ENCODE results near the gene ABR. TPM values are rescaled to one million over a fixed set of nuclear protein-coding genes. Genes with fewer than 3 reads are reported as not detected.

Gene ABR
- total RNA-seq, 1 experiment from 2014 or later: 78.3 TPM

GRCh38 chr17:1010586-1010985 is 169.2 kb downstream of the ABR start:
- H3K9me3 Mint-ChIP-seq (ENCODE audit: unreplicated experiment): no peaks in the 10 kb centered on the region
- BruUV-seq (replicated peaks): no TSS peak
- Histone ChIP-seq H3K27me3 (replicated peaks; ENCODE audit: control insufficient read depth, insufficient read depth, low read length) (no peaks in the 10 kb centered on the region), H3K4me3 (ENCODE audit: low read depth, low read length) (no peak overlapping the region), H3K36me3 (ENCODE audit: control insufficient read depth, insufficient read depth, low read length) (peaks cover 1% of the 10 kb centered on the region; the same call in 1 of the 2 replicates), H3K9me3 (no peaks in the 10 kb centered on the region), H3K4me1 (peaks cover 9% of the 10 kb centered on the region)
- ChIA-PET POLR2A (no interaction called here), CTCF (interaction anchor here (1.7 kb wide), 1 partner anchor 46 kb away, joined by 6 read pairs; no protein-coding TSS in a partner anchor)
- no peak overlapping the region for H3K4me3 Mint-ChIP-seq (ENCODE audit: unreplicated experiment)
- intact Hi-C loops (cut with micrococcal nuclease; ENCODE audit: unreplicated experiment): no loop called here
- no peak for TF ChIP-seq CTCF (IDR thresholded peaks at IDR 0.05; ENCODE audit: insufficient read depth in 1 of 2, low read depth in 1 of 2, low read length in 1 of 2, severe bottlenecking in 1 of 2, unreplicated experiment in 1 of 2)
- H3K4me1 Mint-ChIP-seq (ENCODE audit: low read depth, unreplicated experiment): peaks cover 1% of the 10 kb centered on the region
- H3K27me3 Mint-ChIP-seq (ENCODE audit: insufficient read depth, unreplicated experiment): no peaks in the 10 kb centered on the region
- DNase-seq: no peak
- H3K36me3 Mint-ChIP-seq (ENCODE audit: insufficient read depth, unreplicated experiment): peaks cover 20% of the 10 kb centered on the region
- H3K27ac Mint-ChIP-seq (ENCODE audit: unreplicated experiment): no peak overlapping the region

GRCh38 chr17:1010086-1010450 is 169.7 kb downstream of the ABR start:
- Mint-ChIP-seq H3K27ac (ENCODE audit: unreplicated experiment) (no peak overlapping the region), H3K4me3 (ENCODE audit: unreplicated experiment) (no peak overlapping the region), H3K9me3 (ENCODE audit: unreplicated experiment) (no peaks in the 10 kb centered on the region), H3K27me3 (ENCODE audit: insufficient read depth, unreplicated experiment) (no peaks in the 10 kb centered on the region), H3K4me1 (ENCODE audit: low read depth, unreplicated experiment) (peaks cover 7% of the 10 kb centered on the region), H3K36me3 (ENCODE audit: insufficient read depth, unreplicated experiment) (peaks cover 25% of the 10 kb centered on the region)
- intact Hi-C loops (cut with micrococcal nuclease; ENCODE audit: unreplicated experiment): no loop called here
- DNase-seq: no peak
- Histone ChIP-seq H3K4me1 (peaks cover 9% of the 10 kb centered on the region), H3K9me3 (no peaks in the 10 kb centered on the region), H3K36me3 (ENCODE audit: control insufficient read depth, insufficient read depth, low read length) (peaks cover 1% of the 10 kb centered on the region; the same call in 1 of the 2 replicates), H3K27me3 (replicated peaks; ENCODE audit: control insufficient read depth, insufficient read depth, low read length) (no peaks in the 10 kb centered on the region), H3K4me3 (ENCODE audit: low read depth, low read length) (no peak overlapping the region)
- ChIA-PET POLR2A (no interaction called here), CTCF (interaction anchor here (1.7 kb wide), 1 partner anchor 46 kb away, joined by 6 read pairs; no protein-coding TSS in a partner anchor)
- BruUV-seq (replicated peaks): no TSS peak
- no peak for TF ChIP-seq CTCF (IDR thresholded peaks at IDR 0.05; ENCODE audit: insufficient read depth in 1 of 2, low read depth in 1 of 2, low read length in 1 of 2, severe bottlenecking in 1 of 2, unreplicated experiment in 1 of 2)

DNA sequence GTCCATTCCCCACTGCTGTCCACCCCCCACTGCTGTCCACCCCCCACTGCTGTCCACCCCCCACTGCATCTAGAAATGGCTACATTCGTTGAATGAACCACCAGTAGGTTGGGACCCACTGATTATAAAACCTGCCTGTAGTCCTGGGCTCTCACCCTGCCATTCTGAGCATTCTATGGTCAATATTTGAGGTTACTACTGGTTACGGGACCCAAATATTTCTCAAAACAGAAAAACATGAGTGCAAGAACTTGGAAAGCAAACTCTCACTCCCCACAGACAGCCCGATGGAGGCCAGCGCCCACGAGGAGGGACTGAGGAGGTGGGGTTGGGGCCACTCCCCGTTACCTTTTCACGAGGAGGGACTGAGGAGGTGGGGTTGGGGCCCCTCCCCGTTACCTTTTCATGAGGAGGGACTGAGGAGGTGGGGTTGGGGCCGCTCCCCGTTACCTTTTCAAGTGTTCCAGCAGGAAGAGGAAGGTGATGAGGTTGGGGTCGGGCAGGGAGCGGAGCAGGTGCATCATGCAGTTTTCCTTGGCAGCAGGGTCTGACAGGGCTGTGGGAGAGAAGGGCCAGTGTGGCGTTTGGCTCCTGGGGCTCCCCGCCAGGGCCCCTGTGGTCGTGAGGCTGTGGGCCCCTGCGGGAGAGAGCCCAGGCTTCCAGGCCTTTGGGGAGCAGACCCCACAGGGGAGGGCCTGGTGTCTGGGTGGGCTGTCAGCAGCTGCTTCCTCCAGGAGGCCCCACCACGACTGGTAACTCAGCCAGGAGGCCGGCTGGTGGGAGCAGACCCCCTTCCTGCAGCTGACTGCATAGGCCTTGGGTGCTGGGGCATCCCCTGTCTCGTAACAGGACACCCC is 170.3 kb downstream of the ABR start:
- H3K9me3 Mint-ChIP-seq (ENCODE audit: unreplicated experiment): no peaks in the 10 kb centered on the region
- H3K27me3 Mint-ChIP-seq (ENCODE audit: insufficient read depth, unreplicated experiment): no peaks in the 10 kb centered on the region
- ChIA-PET CTCF (no interaction called here), POLR2A (no interaction called here)
- TF ChIP-seq CTCF (IDR thresholded peaks at IDR 0.05; ENCODE audit: insufficient read depth in 1 of 2, low read depth in 1 of 2, low read length in 1 of 2, severe bottlenecking in 1 of 2, unreplicated experiment in 1 of 2): no peak
- H3K36me3 ChIP-seq (ENCODE audit: control insufficient read depth, insufficient read depth, low read length): peaks cover 1% of the 10 kb centered on the region; the same call in 1 of the 2 replicates
- peaks cover 10% of the 10 kb centered on the region for H3K4me1 Mint-ChIP-seq (ENCODE audit: low read depth, unreplicated experiment)
- intact Hi-C loops (cut with micrococcal nuclease; ENCODE audit: unreplicated experiment): no loop called here
- H3K36me3 Mint-ChIP-seq (ENCODE audit: insufficient read depth, unreplicated experiment): peaks cover 31% of the 10 kb centered on the region
- H3K4me3 ChIP-seq (ENCODE audit: low read depth, low read length): no peak overlapping the region
- H3K4me3 Mint-ChIP-seq (ENCODE audit: unreplicated experiment): no peak overlapping the region
- H3K4me1 ChIP-seq: peaks cover 9% of the 10 kb centered on the region
- no peak overlapping the region for H3K27ac Mint-ChIP-seq (ENCODE audit: unreplicated experiment)
- no peak for DNase-seq
- no peaks in the 10 kb centered on the region for H3K27me3 ChIP-seq (replicated peaks; ENCODE audit: control insufficient read depth, insufficient read depth, low read length)
- H3K9me3 ChIP-seq: no peaks in the 10 kb centered on the region
- no TSS peak for BruUV-seq (replicated peaks)

Measured in Caco-2 (cell line).